K562 (cell line): ENCODE data around the gene TUT1. TPM values are rescaled to one million over a fixed set of nuclear protein-coding genes. Genes with fewer than 3 reads are reported as not detected.
A peak's percentile ranks its signal among the peaks of the same experiment; 100 is the strongest.

Experiments used
- CCNT2 ChIP-seq: IDR thresholded peaks from 2 replicates; pipeline ENCODE4 v1.6.1; 2011; ENCODE audit warnings: borderline replicate concordance, low read depth, mild to moderate bottlenecking, moderate library complexity, mixed read lengths, low read length; ENCODE audit not compliant: insufficient read length; ENCODE audit errors: extremely low read depth
- CHCHD3 ChIP-seq: fragments of 250-450 bp; sonication (Bioruptor Pico); IDR thresholded peaks from 2 replicates; pipeline ENCODE4 v2.1.2; 2022; ENCODE audit warnings: mild to moderate bottlenecking
- CREM ChIP-seq: IDR thresholded peaks from 2 replicates; pipeline ENCODE4 v1.6.1; 2014; ENCODE audit warnings: antibody characterized with exemption, low read depth
- HMG20B ChIP-seq: fragments of 250-450 bp; sonication (Bioruptor Pico); IDR thresholded peaks from 2 replicates; pipeline ENCODE4 v1.5.0; 2021; ENCODE audit warnings: mild to moderate bottlenecking
- MAX ChIP-seq: sonication (generic); formaldehyde crosslinking; IDR thresholded peaks from 2 replicates; pipeline ENCODE4 v1.9.0; 2022; ENCODE audit warnings: mild to moderate bottlenecking, missing genetic modification reagents
- MECOM ChIP-seq: fragments of 250-450 bp; sonication (Bioruptor Pico); IDR thresholded peaks from 2 replicates; pipeline ENCODE4 v1.8.0; 2022; ENCODE audit warnings: inconsistent platforms
- NFIX ChIP-seq: fragments of 250-450 bp; sonication (Bioruptor Pico); IDR thresholded peaks from 2 replicates; pipeline ENCODE4 v1.4.0; 2020; ENCODE audit warnings: low read depth, mild to moderate bottlenecking, moderate library complexity
- NR2C2 ChIP-seq, 2 experiments: fragments of 200-800 bp in 1 of 2; sonication (Bioruptor generic) in 1 of 2; sonication (generic) in 1 of 2; formaldehyde crosslinking in 1 of 2; IDR thresholded peaks; 2 replicates each; pipeline versions ENCODE4 v1.6.1 to v1.8.0; 2016 to 2022; ENCODE audit warnings: mild to moderate bottlenecking in 1 of 2, missing compliant biosample characterization in 1 of 2, missing genetic modification characterization in 1 of 2, missing genetic modification reagents in 1 of 2
- PHB2 ChIP-seq: fragments of 450-650 bp; IDR thresholded peaks from 2 replicates; pipeline ENCODE4 v1.6.1; 2017; ENCODE audit warnings: low read depth
- POLR2AphosphoS2 ChIP-seq: IDR thresholded peaks from 2 replicates; pipeline ENCODE4 v1.6.1; 2012; ENCODE audit warnings: low read length, improper control_type of control experiment
- POLR2B ChIP-seq: fragments of 450-650 bp; IDR thresholded peaks from 2 replicates; pipeline ENCODE4 v1.6.1; 2018; ENCODE audit warnings: low read depth; ENCODE audit not compliant: partially characterized antibody
- RBM17 ChIP-seq: fragments of 200-400 bp; formaldehyde crosslinking; IDR thresholded peaks from 2 replicates; pipeline ENCODE4 v1.6.1; 2017; ENCODE audit warnings: low read depth, mild to moderate bottlenecking, low read length, borderline replicate concordance
- RHOXF2B ChIP-seq: fragments of 250-450 bp; sonication (Bioruptor Pico); conservative IDR thresholded peaks from 2 replicates; pipeline ENCODE4 v1.5.1; 2021
- SIN3B ChIP-seq: fragments of 450-650 bp; IDR thresholded peaks from 2 replicates; pipeline ENCODE4 v1.6.1; 2017; ENCODE audit warnings: low read depth, mild to moderate bottlenecking, moderate library complexity
- SNIP1 ChIP-seq: fragments of 450-650 bp; IDR thresholded peaks from 2 replicates; pipeline ENCODE4 v1.7.1; 2017; ENCODE audit warnings: low read depth, mild to moderate bottlenecking
- U2AF1 ChIP-seq: fragments of 200-400 bp; formaldehyde crosslinking; optimal IDR thresholded peaks from 2 replicates; pipeline ENCODE3; 2017; ENCODE audit warnings: mild to moderate bottlenecking, low read depth, low read length, moderate library complexity
- ZC3H4 ChIP-seq: sonication (generic); formaldehyde crosslinking; IDR thresholded peaks from 2 replicates; pipeline ENCODE4 v1.9.0; 2021; ENCODE audit warnings: missing genetic modification reagents, borderline replicate concordance
- ZNF217 ChIP-seq: sonication (generic); formaldehyde crosslinking; IDR thresholded peaks from 2 replicates; pipeline ENCODE4 v1.8.0; 2022; ENCODE audit warnings: mild to moderate bottlenecking, missing genetic modification reagents
- ZNF24 ChIP-seq: fragments of 450-650 bp; IDR thresholded peaks from 2 replicates; pipeline ENCODE4 v1.6.1; 2016
- polyA plus RNA-seq, 8 experiments: library from polyadenylated mRNA; depleted of rRNA in 4 of 8; stranded (reverse) in 5 of 8; unstranded in 3 of 8; fragments of >200 nt; fragmentation: Nextera tagmentation in 2 of 8; fragmentation: Illumina TruSeq in 1 of 8; extraction: Ambion mirVana in 2 of 8; extraction: Trizol in 1 of 8; gene quantifications; 2 replicates each; pipeline versions ENCODE4 v1.2.1 to v1.2.3, GENCODE V29; 2011 to 2014; ENCODE audit warnings: inconsistent platforms in 1 of 8, missing spikeins in 1 of 8
- total RNA-seq, 7 experiments: library from RNA; depleted of rRNA in 6 of 7; stranded (reverse); fragments of >200 nt in 6 of 7; fragmentation: Illumina TruSeq in 2 of 7; extraction: Trizol in 2 of 7; gene quantifications; 2 replicates each; pipeline versions ENCODE4 v1.2.1 to v1.2.3, GENCODE V29; 2011 to 2021; ENCODE audit warnings: low replicate concordance in 1 of 7
- TF ChIP-seq, protein P1 (sequence below): sonication (generic); formaldehyde crosslinking; IDR thresholded peaks from 2 replicates; pipeline ENCODE4 v1.8.0; 2022; ENCODE audit warnings: missing genetic modification reagents, mild to moderate bottlenecking, borderline replicate concordance
- TF ChIP-seq, protein P2 (sequence below): fragments of 250-450 bp; sonication (Bioruptor Pico); IDR thresholded peaks from 2 replicates; pipeline ENCODE4 v1.8.0; 2021; ENCODE audit warnings: moderate library complexity, mild to moderate bottlenecking, inconsistent platforms
- TF ChIP-seq, protein P3 (sequence below): sonication (generic); formaldehyde crosslinking; IDR thresholded peaks from 2 replicates; pipeline ENCODE4 v1.4.0; 2020; ENCODE audit warnings: mild to moderate bottlenecking, missing genetic modification reagents

Gene TUT1
- total and polyA plus RNA-seq, 9 of the 15 experiments (the other 6 are each of a cell fraction or from before 2014, with no cell fraction given) = 0.66 to 44.3 (median 15.7) TPM

DNA sequence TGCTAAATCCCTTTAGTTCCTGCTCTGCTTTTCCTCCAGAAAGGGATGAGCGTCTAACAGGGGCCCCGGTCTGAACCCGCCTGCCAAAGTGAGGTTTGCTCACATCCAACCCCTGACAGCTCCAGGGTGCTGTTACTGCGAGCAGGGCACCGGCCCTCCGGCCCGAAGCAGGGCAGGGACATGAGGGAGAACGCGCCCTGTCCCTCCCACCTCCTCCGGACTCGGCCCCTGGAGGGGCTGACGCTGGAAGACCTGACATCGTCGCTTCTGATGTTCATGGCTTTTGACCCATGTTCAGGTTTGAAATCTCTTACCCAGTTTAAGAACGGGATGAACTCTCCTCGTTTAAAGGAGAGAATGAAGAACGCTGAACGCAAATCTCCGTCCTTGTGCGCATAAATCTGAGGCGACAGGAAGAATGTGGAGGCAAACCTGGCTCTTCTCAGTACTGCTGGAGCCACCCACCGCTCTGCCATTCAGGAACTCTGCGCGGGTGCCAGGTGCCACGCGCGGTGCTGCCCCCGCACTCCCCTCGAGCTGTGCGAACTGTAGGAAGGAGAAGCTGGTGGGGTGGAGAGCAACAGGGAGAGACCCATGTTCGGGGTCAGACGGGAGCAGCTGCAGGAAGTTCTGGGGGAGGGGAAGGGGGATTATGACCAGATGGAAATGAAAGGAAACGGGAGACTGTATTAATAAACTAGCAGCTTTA lies 16.8 kb downstream of the TUT1 start (continued):
- TF ChIP-seq U2AF1 (no peak), SNIP1 (no peak), CREM (peak; percentile 2; the same call in 1 of the 2 replicates), PHB2 (no peak), CHCHD3 (CRISPR knock-in tag) (no peak), ZC3H4 (CRISPR knock-in tag) (no peak), CCNT2 (peak; percentile 4), RHOXF2B (CRISPR knock-in tag) (0 out of 2 replicates have a peak, but pooled peaks have one; percentile 54), POLR2AphosphoS2 (peak; percentile 33; the same call in 1 of the 2 replicates), ZNF24 (no peak), NR2C2 (CRISPR knock-in tag; IDR thresholded peaks at IDR 0.05) (0 out of 2 replicates have a peak, but pooled peaks have one; percentile 30), NR2C2 (tag; IDR thresholded peaks at IDR 0.05) (peak; percentile 67), MECOM (CRISPR knock-in tag) (no peak), RBM17 (no peak), POLR2B (peak; percentile 12), NFIX (CRISPR knock-in tag) (no peak), HMG20B (CRISPR knock-in tag) (no peak), SIN3B (0 out of 2 replicates have a peak, but pooled peaks have one; percentile 34), MAX (CRISPR knock-in tag) (no peak), ZNF217 (CRISPR knock-in tag) (no peak)
- TF ChIP-seq, protein P1, sequence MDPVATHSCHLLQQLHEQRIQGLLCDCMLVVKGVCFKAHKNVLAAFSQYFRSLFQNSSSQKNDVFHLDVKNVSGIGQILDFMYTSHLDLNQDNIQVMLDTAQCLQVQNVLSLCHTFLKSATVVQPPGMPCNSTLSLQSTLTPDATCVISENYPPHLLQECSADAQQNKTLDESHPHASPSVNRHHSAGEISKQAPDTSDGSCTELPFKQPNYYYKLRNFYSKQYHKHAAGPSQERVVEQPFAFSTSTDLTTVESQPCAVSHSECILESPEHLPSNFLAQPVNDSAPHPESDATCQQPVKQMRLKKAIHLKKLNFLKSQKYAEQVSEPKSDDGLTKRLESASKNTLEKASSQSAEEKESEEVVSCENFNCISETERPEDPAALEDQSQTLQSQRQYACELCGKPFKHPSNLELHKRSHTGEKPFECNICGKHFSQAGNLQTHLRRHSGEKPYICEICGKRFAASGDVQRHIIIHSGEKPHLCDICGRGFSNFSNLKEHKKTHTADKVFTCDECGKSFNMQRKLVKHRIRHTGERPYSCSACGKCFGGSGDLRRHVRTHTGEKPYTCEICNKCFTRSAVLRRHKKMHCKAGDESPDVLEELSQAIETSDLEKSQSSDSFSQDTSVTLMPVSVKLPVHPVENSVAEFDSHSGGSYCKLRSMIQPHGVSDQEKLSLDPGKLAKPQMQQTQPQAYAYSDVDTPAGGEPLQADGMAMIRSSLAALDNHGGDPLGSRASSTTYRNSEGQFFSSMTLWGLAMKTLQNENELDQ (CRISPR knock-in tag) = no peak
- TF ChIP-seq, protein P2, sequence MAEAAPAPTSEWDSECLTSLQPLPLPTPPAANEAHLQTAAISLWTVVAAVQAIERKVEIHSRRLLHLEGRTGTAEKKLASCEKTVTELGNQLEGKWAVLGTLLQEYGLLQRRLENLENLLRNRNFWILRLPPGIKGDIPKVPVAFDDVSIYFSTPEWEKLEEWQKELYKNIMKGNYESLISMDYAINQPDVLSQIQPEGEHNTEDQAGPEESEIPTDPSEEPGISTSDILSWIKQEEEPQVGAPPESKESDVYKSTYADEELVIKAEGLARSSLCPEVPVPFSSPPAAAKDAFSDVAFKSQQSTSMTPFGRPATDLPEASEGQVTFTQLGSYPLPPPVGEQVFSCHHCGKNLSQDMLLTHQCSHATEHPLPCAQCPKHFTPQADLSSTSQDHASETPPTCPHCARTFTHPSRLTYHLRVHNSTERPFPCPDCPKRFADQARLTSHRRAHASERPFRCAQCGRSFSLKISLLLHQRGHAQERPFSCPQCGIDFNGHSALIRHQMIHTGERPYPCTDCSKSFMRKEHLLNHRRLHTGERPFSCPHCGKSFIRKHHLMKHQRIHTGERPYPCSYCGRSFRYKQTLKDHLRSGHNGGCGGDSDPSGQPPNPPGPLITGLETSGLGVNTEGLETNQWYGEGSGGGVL (CRISPR knock-in tag) = no peak
- TF ChIP-seq, protein P3, sequence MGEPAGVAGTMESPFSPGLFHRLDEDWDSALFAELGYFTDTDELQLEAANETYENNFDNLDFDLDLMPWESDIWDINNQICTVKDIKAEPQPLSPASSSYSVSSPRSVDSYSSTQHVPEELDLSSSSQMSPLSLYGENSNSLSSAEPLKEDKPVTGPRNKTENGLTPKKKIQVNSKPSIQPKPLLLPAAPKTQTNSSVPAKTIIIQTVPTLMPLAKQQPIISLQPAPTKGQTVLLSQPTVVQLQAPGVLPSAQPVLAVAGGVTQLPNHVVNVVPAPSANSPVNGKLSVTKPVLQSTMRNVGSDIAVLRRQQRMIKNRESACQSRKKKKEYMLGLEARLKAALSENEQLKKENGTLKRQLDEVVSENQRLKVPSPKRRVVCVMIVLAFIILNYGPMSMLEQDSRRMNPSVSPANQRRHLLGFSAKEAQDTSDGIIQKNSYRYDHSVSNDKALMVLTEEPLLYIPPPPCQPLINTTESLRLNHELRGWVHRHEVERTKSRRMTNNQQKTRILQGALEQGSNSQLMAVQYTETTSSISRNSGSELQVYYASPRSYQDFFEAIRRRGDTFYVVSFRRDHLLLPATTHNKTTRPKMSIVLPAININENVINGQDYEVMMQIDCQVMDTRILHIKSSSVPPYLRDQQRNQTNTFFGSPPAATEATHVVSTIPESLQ (CRISPR knock-in tag) = no peak
